KMS-11 (cell line): ENCODE data around the gene SCT.
A peak's percentile ranks its signal among the peaks of the same experiment; 100 is the strongest.

Source experiments
- H2AFZ ChIP-seq: fragments of 200-600 bp; sonication (generic); 2 replicates; pipeline ENCODE4 v1.6.1; 2016; ENCODE audit warnings: antibody characterized with exemption, mixed run types, low read depth
- H3K27ac ChIP-seq: fragments of 200-600 bp; sonication (generic); 2 replicates; pipeline ENCODE4 v1.6.1; 2016; ENCODE audit warnings: mild to moderate bottlenecking, mixed run types
- H3K27me3 ChIP-seq: fragments of 200-600 bp; sonication (generic); 2 replicates; pipeline ENCODE4 v1.6.1; 2017; ENCODE audit warnings: mild to moderate bottlenecking, low read depth, mixed run types, moderate library complexity; ENCODE audit not compliant: insufficient read depth
- H3K36me3 ChIP-seq: fragments of 200-600 bp; sonication (generic); 2 replicates; pipeline ENCODE4 v1.6.1; 2017; ENCODE audit warnings: mild to moderate bottlenecking, mixed run types; ENCODE audit not compliant: insufficient read depth
- H3K4me1 ChIP-seq: fragments of 200-600 bp; sonication (generic); 2 replicates; pipeline ENCODE4 v1.6.1; 2016; ENCODE audit warnings: mild to moderate bottlenecking, low read depth, mixed run types; ENCODE audit not compliant: poor library complexity, severe bottlenecking
- H3K4me2 ChIP-seq: fragments of 200-600 bp; sonication (generic); 2 replicates; pipeline ENCODE4 v1.7.0; 2016; ENCODE audit warnings: mild to moderate bottlenecking, mixed run types
- H3K4me3 ChIP-seq: fragments of 200-600 bp; sonication (generic); IDR thresholded peaks from 2 replicates; pipeline ENCODE4 v1.6.1; 2017; ENCODE audit warnings: low read depth, low read length, mixed read lengths; ENCODE audit not compliant: insufficient read depth
- H3K79me2 ChIP-seq: fragments of 200-600 bp; sonication (generic); 2 replicates; pipeline ENCODE4 v1.6.1; 2016; ENCODE audit warnings: low read depth, mixed run types; ENCODE audit not compliant: insufficient read depth
- H3K9ac ChIP-seq: fragments of 200-600 bp; sonication (generic); 2 replicates; pipeline ENCODE4 v1.6.1; 2016; ENCODE audit warnings: mild to moderate bottlenecking, mixed run types
- H4K20me1 ChIP-seq: fragments of 200-600 bp; sonication (generic); 2 replicates; pipeline ENCODE4 v1.6.1; 2016; ENCODE audit warnings: mild to moderate bottlenecking, mixed run types; ENCODE audit not compliant: insufficient read depth
- TF ChIP-seq, protein P1 (sequence below): fragments of 200-600 bp; sonication (generic); conservative IDR thresholded peaks from 2 replicates; pipeline ENCODE4 v1.6.1; 2017; ENCODE audit warnings: low read depth, mild to moderate bottlenecking, antibody characterized with exemption, low read length, moderate library complexity, mixed read lengths

The SCT gene

GRCh38 chr11:598005-598680 lies 28.8 kb downstream of the SCT start:
- Histone ChIP-seq H3K4me2 (no peak overlapping the region), H3K27ac (no peak overlapping the region), H3K4me1 (peaks cover 25% of the 10 kb centered on the region), H3K36me3 (peaks cover under 1% of the 10 kb centered on the region; the same call in 1 of the 2 replicates), H2AFZ (no peak overlapping the region), H3K79me2 (no peaks in the 10 kb centered on the region), H4K20me1 (no peaks in the 10 kb centered on the region), H3K9ac (no peak overlapping the region), H3K27me3 (no peaks in the 10 kb centered on the region), H3K4me3 (no peak overlapping the region)
- TF ChIP-seq, protein P1, sequence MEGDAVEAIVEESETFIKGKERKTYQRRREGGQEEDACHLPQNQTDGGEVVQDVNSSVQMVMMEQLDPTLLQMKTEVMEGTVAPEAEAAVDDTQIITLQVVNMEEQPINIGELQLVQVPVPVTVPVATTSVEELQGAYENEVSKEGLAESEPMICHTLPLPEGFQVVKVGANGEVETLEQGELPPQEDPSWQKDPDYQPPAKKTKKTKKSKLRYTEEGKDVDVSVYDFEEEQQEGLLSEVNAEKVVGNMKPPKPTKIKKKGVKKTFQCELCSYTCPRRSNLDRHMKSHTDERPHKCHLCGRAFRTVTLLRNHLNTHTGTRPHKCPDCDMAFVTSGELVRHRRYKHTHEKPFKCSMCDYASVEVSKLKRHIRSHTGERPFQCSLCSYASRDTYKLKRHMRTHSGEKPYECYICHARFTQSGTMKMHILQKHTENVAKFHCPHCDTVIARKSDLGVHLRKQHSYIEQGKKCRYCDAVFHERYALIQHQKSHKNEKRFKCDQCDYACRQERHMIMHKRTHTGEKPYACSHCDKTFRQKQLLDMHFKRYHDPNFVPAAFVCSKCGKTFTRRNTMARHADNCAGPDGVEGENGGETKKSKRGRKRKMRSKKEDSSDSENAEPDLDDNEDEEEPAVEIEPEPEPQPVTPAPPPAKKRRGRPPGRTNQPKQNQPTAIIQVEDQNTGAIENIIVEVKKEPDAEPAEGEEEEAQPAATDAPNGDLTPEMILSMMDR: no peak

DNA sequence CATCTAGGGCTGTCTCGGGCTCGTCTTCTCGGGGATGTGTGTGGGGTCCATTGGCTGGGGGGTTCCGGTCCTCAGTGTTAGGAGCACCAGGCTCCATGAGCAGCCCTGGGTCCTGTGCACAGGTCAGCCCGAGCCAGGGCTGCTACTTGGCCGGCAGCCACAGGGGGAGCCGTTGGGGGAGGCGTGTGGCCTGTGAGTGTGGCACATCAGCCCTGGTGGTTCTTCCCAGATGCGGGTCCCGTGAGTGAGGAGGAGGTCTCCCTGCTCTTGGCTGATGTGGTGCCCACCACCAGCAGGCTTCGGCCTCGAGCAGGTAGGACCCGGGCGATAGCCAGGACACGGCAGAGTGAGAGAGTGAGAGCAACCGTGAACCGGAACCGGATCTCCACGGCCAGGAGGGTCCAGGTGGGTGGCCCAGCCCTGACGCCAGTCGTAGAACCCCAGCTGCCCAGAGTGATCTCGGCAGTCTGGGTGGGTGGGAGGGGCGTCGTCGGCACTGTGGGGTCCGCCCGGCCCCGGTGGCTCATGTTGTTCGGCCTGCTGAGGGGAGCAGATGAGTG lies 29.7 kb downstream of the SCT start:
- Histone ChIP-seq H4K20me1 (no peaks in the 10 kb centered on the region), H3K79me2 (no peaks in the 10 kb centered on the region)

DNA sequence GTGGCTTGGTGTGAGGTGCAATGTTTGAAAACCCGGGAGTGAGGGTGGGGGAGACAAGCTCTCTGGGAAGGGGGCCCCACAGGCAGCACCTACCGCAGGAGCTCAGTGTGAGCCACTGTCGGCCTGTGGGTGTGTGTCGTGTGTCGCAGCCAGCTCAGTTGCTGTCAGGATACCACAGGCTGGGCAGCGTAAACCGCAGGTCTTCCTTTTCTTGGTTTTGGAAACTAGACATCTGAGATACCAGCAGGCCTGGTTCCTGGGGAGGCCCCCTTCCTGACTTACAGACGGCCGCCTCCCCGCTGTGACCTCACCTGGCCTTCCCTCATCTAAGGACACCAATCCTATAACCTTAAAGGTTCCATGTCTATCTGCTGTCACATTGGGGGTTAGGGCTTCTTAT lies 30.6 kb downstream of the SCT start:
- Histone ChIP-seq H3K27me3 (no peaks in the 10 kb centered on the region), H3K9ac (no peak overlapping the region), H3K4me2 (peak overlapping the region; percentile 16; the same call in 1 of the 2 replicates), H4K20me1 (no peaks in the 10 kb centered on the region), H3K36me3 (peaks cover 6% of the 10 kb centered on the region; the same call in 1 of the 2 replicates), H2AFZ (no peak overlapping the region), H3K4me1 (peaks cover 25% of the 10 kb centered on the region), H3K4me3 (no peak overlapping the region), H3K79me2 (no peaks in the 10 kb centered on the region), H3K27ac (peak overlapping the region; percentile 38; the same call in 1 of the 2 replicates)
- TF ChIP-seq, protein P1: no peak

More for the DNA sequence above, 29.7 kb downstream of the SCT start:
- Histone ChIP-seq H2AFZ (no peak overlapping the region), H3K9ac (no peak overlapping the region), H3K4me2 (no peak overlapping the region), H3K27me3 (no peaks in the 10 kb centered on the region), H3K36me3 (peaks cover 6% of the 10 kb centered on the region; the same call in 1 of the 2 replicates), H3K27ac (no peak overlapping the region), H3K4me3 (no peak overlapping the region), H3K4me1 (peaks cover 25% of the 10 kb centered on the region)
- TF ChIP-seq, protein P1: no peak

- H4K20me1 ChIP-seq: no peaks in the 10 kb centered on the region
- H3K4me3 ChIP-seq: no peak overlapping the region
- H3K27me3 ChIP-seq: no peaks in the 10 kb centered on the region
- peaks cover 6% of the 10 kb centered on the region; the same call in 1 of the 2 replicates for H3K36me3 ChIP-seq
- peak overlapping the region; percentile 16; the same call in 1 of the 2 replicates for H3K4me2 ChIP-seq
- no peaks in the 10 kb centered on the region for H3K79me2 ChIP-seq
- H3K27ac ChIP-seq: no peak overlapping the region; the same call in 1 of the 2 replicates
- no peak overlapping the region for H2AFZ ChIP-seq
- no peak overlapping the region for H3K9ac ChIP-seq
- H3K4me1 ChIP-seq: peaks cover 25% of the 10 kb centered on the region
- TF ChIP-seq, protein P1: no peak
These were observed 31.6 kb downstream of the SCT start for GRCh38 chr11:595400-595799.
